K562 (cell line): Measurements from ENCODE around the gene ARFGAP3.

ENCODE experiments used
- CCAR2 ChIP-seq: fragments of 200-400 bp; formaldehyde crosslinking; IDR thresholded peaks from 2 replicates; pipeline ENCODE4 v1.6.1; 2017; ENCODE audit warnings: mild to moderate bottlenecking, low read depth, low read length
- CHCHD3 ChIP-seq: fragments of 250-450 bp; sonication (Bioruptor Pico); IDR thresholded peaks from 2 replicates; pipeline ENCODE4 v2.1.2; 2022; ENCODE audit warnings: mild to moderate bottlenecking
- EP300 ChIP-seq: IDR thresholded peaks from 2 replicates; pipeline ENCODE4 v1.6.1; 2012; ENCODE audit warnings: low read length, improper control_type of control experiment
- EZH2 ChIP-seq: IDR thresholded peaks from 2 replicates; pipeline ENCODE4 v1.6.1; 2012; ENCODE audit warnings: low read depth, mild to moderate bottlenecking, inconsistent platforms, low read length, borderline replicate concordance
- HDAC2 ChIP-seq: fragments of 450-650 bp; IDR thresholded peaks from 2 replicates; pipeline ENCODE4 v1.6.1; 2016; ENCODE audit warnings: mild to moderate bottlenecking
- HIVEP1 ChIP-seq: fragments of 250-450 bp; sonication (Bioruptor Pico); IDR thresholded peaks from 2 replicates; pipeline ENCODE4 v1.4.0; 2020; ENCODE audit warnings: mild to moderate bottlenecking
- NCOR1 ChIP-seq: fragments of 450-650 bp; IDR thresholded peaks from 2 replicates; pipeline ENCODE4 v1.6.1; 2016; ENCODE audit warnings: mild to moderate bottlenecking, moderate library complexity
- SMAD4 ChIP-seq: fragments of 250-450 bp; sonication (Bioruptor Pico); conservative IDR thresholded peaks from 2 replicates; pipeline ENCODE4 v1.8.0; 2021; ENCODE audit warnings: inconsistent platforms, mild to moderate bottlenecking, moderate library complexity
- TCF7L2 ChIP-seq: fragments of 150-350 bp; IDR thresholded peaks from 2 replicates; pipeline ENCODE4 v1.6.1; 2016; ENCODE audit warnings: low read depth, mild to moderate bottlenecking, low read length, moderate library complexity
- ZNF778 ChIP-seq: fragments of 450-650 bp; formaldehyde crosslinking; IDR thresholded peaks from 2 replicates; pipeline ENCODE4 v1.4.0; 2020; ENCODE audit warnings: mild to moderate bottlenecking, moderate library complexity
- TF ChIP-seq, protein P1 (sequence below), 3 experiments: IDR thresholded peaks in 2 of 3; conservative IDR thresholded peaks in 1 of 3; 2 replicates each; pipeline ENCODE4 v1.5.1; 2011 to 2012; ENCODE audit warnings: low read length in 3 of 3, mild to moderate bottlenecking in 3 of 3, control low read depth in 2 of 3, improper control_type of control experiment in 1 of 3, inconsistent platforms in 1 of 3, low read depth in 1 of 3, mixed read lengths in 1 of 3, moderate library complexity in 1 of 3; ENCODE audit not compliant: insufficient read depth in 2 of 3
- TF ChIP-seq, protein P2 (sequence below): fragments of 450-650 bp; formaldehyde crosslinking; IDR thresholded peaks from 2 replicates; pipeline ENCODE4 v1.4.0; 2022; ENCODE audit warnings: missing genetic modification characterization

DNA sequence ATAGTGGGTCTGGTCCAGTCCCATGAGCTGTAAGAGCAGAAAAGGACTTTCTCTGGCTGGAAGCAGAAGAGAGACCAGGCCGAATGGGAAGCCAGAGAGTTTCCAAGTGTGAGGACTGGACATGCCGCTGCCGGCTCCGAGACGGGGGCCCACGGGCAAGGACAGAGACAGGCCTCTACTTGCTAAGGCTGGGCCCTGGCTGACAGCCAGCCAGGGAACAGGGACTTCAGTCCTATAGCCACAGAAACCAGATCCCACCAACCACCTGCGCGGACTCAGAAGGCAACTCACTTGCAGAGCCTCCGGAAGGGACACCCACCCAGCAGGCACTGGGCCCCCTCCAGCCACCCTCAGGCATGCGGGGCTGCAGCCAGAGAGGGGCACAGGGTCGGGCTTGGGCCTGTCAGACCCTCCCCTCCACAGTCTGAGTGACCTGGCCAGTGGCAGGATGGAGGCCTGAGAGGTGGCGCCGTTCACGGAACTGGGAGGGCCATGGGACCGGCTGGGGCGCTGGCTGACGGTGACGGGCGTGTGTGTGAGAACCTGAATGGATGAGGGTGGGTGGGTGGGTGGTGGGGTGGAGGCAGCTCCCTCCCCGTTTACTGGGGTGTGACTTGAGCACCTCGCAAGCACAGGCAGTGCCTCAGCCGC is 88.6 kb downstream of the ARFGAP3 start:
- TF ChIP-seq CCAR2 (no peak), HDAC2 (no peak), TCF7L2 (no peak), ZNF778 (CRISPR knock-in tag) (no peak), SMAD4 (no peak), EZH2 (no peak), EP300 (no peak), NCOR1 (no peak), HIVEP1 (CRISPR knock-in tag) (no peak), CHCHD3 (no peak)
- TF ChIP-seq, protein P1, sequence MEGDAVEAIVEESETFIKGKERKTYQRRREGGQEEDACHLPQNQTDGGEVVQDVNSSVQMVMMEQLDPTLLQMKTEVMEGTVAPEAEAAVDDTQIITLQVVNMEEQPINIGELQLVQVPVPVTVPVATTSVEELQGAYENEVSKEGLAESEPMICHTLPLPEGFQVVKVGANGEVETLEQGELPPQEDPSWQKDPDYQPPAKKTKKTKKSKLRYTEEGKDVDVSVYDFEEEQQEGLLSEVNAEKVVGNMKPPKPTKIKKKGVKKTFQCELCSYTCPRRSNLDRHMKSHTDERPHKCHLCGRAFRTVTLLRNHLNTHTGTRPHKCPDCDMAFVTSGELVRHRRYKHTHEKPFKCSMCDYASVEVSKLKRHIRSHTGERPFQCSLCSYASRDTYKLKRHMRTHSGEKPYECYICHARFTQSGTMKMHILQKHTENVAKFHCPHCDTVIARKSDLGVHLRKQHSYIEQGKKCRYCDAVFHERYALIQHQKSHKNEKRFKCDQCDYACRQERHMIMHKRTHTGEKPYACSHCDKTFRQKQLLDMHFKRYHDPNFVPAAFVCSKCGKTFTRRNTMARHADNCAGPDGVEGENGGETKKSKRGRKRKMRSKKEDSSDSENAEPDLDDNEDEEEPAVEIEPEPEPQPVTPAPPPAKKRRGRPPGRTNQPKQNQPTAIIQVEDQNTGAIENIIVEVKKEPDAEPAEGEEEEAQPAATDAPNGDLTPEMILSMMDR (IDR thresholded peaks at IDR 0.05 in 2 of 3, conservative IDR thresholded peaks at IDR 0.05 in 1 of 3; ENCODE audit: insufficient read depth in 2 of 3, low read depth in 1 of 3, low read length in 3 of 3) = no peak
- TF ChIP-seq, protein P2, sequence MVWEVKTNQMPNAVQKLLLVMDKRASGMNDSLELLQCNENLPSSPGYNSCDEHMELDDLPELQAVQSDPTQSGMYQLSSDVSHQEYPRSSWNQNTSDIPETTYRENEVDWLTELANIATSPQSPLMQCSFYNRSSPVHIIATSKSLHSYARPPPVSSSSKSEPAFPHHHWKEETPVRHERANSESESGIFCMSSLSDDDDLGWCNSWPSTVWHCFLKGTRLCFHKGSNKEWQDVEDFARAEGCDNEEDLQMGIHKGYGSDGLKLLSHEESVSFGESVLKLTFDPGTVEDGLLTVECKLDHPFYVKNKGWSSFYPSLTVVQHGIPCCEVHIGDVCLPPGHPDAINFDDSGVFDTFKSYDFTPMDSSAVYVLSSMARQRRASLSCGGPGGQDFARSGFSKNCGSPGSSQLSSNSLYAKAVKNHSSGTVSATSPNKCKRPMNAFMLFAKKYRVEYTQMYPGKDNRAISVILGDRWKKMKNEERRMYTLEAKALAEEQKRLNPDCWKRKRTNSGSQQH (CRISPR knock-in tag) = no peak
